CD8-positive, alpha-beta memory T cell (primary cell): ENCODE data around the gene GSTO2. TPM values are rescaled to one million over a fixed set of nuclear protein-coding genes. Genes with fewer than 3 reads are reported as not detected.

ENCODE experiments used
- CTCF ChIA-PET: fragments of 350-600 bp; sonication (Branson Sonifier 250); formaldehyde crosslinking; loops from one replicate; lab custom pipeline; 2021; ENCODE audit warnings: antibody characterized with exemption; lab: Charles Lee
- POLR2A ChIA-PET: fragments of 350-600 bp; sonication (Branson Sonifier 250); formaldehyde crosslinking; loops from one replicate; lab custom pipeline; 2021; ENCODE audit warnings: antibody characterized with exemption; lab: Charles Lee
- DNase-seq, 5 donors: peaks; one replicate each; pipeline versions ENCODE4 v3.0.0 to v3.0.0-alpha.2; 2020 to 2022; ENCODE audit warnings: mixed read lengths in 1 of 5
- H3K27ac ChIP-seq: one replicate; pipeline ENCODE4 v1.7.0; 2013; ENCODE audit warnings: low read depth, mild to moderate bottlenecking, low read length, moderate library complexity
- H3K27me3 ChIP-seq: 2 replicates; pipeline ENCODE4 v1.7.0; 2013; ENCODE audit warnings: low read length, mild to moderate bottlenecking; ENCODE audit not compliant: insufficient read depth, poor library complexity, severe bottlenecking
- H3K36me3 ChIP-seq: 2 replicates; pipeline ENCODE4 v1.7.0; 2013; ENCODE audit warnings: mild to moderate bottlenecking, low read length, moderate library complexity; ENCODE audit not compliant: insufficient read depth
- H3K4me1 ChIP-seq: 2 replicates; pipeline ENCODE4 v1.7.0; 2013; ENCODE audit warnings: mild to moderate bottlenecking, low read length, moderate library complexity; ENCODE audit not compliant: insufficient read depth
- H3K4me3 ChIP-seq: 2 replicates; pipeline ENCODE4 v1.7.0; 2013; ENCODE audit warnings: mild to moderate bottlenecking, low read length
- H3K9me3 ChIP-seq: 2 replicates; pipeline ENCODE4 v1.7.0; 2013; ENCODE audit warnings: mild to moderate bottlenecking, low read length
- H3K27ac Mint-ChIP-seq, 8 donors: one replicate each; pipeline ENCODE4 v1.8.0; 2020 to 2021; ENCODE audit warnings: mixed read lengths in 8 of 8, mild to moderate bottlenecking in 6 of 8, inconsistent platforms in 3 of 8, moderate library complexity in 3 of 8
- H3K27me3 Mint-ChIP-seq, 2 donors: one replicate each; pipeline ENCODE4 v1.8.0; 2020 to 2021; ENCODE audit warnings: mixed read lengths in 2 of 2, mild to moderate bottlenecking in 1 of 2, moderate library complexity in 1 of 2
- H3K36me3 Mint-ChIP-seq, 3 donors: one replicate each; pipeline ENCODE4 v1.8.0; 2020 to 2021; ENCODE audit warnings: mixed read lengths in 3 of 3, inconsistent platforms in 1 of 3, mild to moderate bottlenecking in 1 of 3
- H3K4me1 Mint-ChIP-seq, 3 donors: one replicate each; pipeline ENCODE4 v1.8.0; 2020 to 2021; ENCODE audit warnings: mixed read lengths in 3 of 3, inconsistent platforms in 1 of 3, mild to moderate bottlenecking in 1 of 3
- H3K4me3 Mint-ChIP-seq, 7 donors: one replicate each; pipeline ENCODE4 v1.8.0; 2020 to 2021; ENCODE audit warnings: mixed read lengths in 7 of 7, mild to moderate bottlenecking in 6 of 7, moderate library complexity in 4 of 7, inconsistent platforms in 2 of 7
- H3K9me3 Mint-ChIP-seq, 5 donors: one replicate each; pipeline ENCODE4 v1.8.0; 2020 to 2022; ENCODE audit warnings: mixed read lengths in 5 of 5, mild to moderate bottlenecking in 3 of 5, moderate library complexity in 2 of 5, inconsistent platforms in 1 of 5
- polyA plus RNA-seq: library from polyadenylated mRNA; unstranded; fragments of 300-500 nt; fragmentation: Illumina TruSeq; gene quantifications from one replicate; pipeline ENCODE4 v1.2.3, GENCODE V29; 2021
- total RNA-seq, 2 experiments: library from RNA; stranded (reverse); gene quantifications; one replicate each; pipeline ENCODE4 v1.2.3, GENCODE V29; 2021

The GSTO2 gene
- total and polyA plus RNA-seq, 3 experiments from 2014 or later: 0.60 to 1.1 (median 0.93) TPM

- Histone ChIP-seq H3K27me3 (peaks cover 4% of the 10 kb centered on the region), H3K27ac (no peak overlapping the region), H3K36me3 (no peaks in the 10 kb centered on the region), H3K4me3 (no peak overlapping the region), H3K9me3 (no peaks in the 10 kb centered on the region), H3K4me1 (peaks cover 8% of the 10 kb centered on the region)
- Mint-ChIP-seq H3K4me1 (peaks cover 5 to 7% (median 6%) of the 10 kb centered on the region in 3 donors), H3K9me3 (no peaks in the 10 kb centered on the region), H3K27me3 (peaks cover 23 to 36% of the 10 kb centered on the region in 2 donors), H3K4me3 (no peak overlapping the region), H3K36me3 (no peaks in the 10 kb centered on the region), H3K27ac (peak overlapping the region in 1 of 8 donors; percentile 51)
- CTCF ChIA-PET: interaction anchor here (1.0 to 2.6 kb wide), 4 partner anchors 13 to 64 kb away, joined by 3 to 15 read pairs (median 5); no protein-coding TSS in a partner anchor
- POLR2A ChIA-PET: no interaction called here
- DNase-seq: no peak
Observed at GRCh38 chr10:104286939-104287338, 18.0 kb downstream of the GSTO2 start.

- no peak overlapping the region for H3K4me3 ChIP-seq
- Mint-ChIP-seq H3K4me3 (no peak overlapping the region), H3K36me3 (no peaks in the 10 kb centered on the region), H3K9me3 (no peaks in the 10 kb centered on the region), H3K4me1 (peaks cover 5 to 7% (median 6%) of the 10 kb centered on the region in 3 donors), H3K27ac (no peak overlapping the region), H3K27me3 (peaks cover 23 to 36% of the 10 kb centered on the region in 2 donors)
- no peaks in the 10 kb centered on the region for H3K9me3 ChIP-seq
- peaks cover 9% of the 10 kb centered on the region for H3K4me1 ChIP-seq
- DNase-seq: no peak
- ChIA-PET CTCF (interaction anchor here (0.8 to 4.4 kb wide), 3 partner anchors 12 to 65 kb away, joined by 3 to 79 read pairs (median 3); partner anchors contain the start of gene CFAP58), POLR2A (interaction anchor here (0.7 kb wide), 1 partner anchor 32 kb away, joined by 4 read pairs; no protein-coding TSS in a partner anchor)
- peaks cover 4% of the 10 kb centered on the region for H3K27me3 ChIP-seq
- H3K36me3 ChIP-seq: no peaks in the 10 kb centered on the region
- H3K27ac ChIP-seq: no peak overlapping the region
Observed at GRCh38 chr10:104288355-104288754, 19.4 kb downstream of the GSTO2 start.

- H3K36me3 Mint-ChIP-seq: no peaks in the 10 kb centered on the region
- H3K27ac Mint-ChIP-seq: peak overlapping the region in 3 of 8 donors; percentile 21 to 35 (median 34)
- Histone ChIP-seq H3K36me3 (no peaks in the 10 kb centered on the region), H3K4me3 (no peak overlapping the region), H3K27me3 (peaks cover 4% of the 10 kb centered on the region), H3K9me3 (no peaks in the 10 kb centered on the region), H3K4me1 (peaks cover 9% of the 10 kb centered on the region), H3K27ac (no peak overlapping the region)
- H3K4me3 Mint-ChIP-seq: peak overlapping the region in 1 of 7 donors; percentile 29
- ChIA-PET CTCF (interaction anchor here (0.6 to 8.0 kb wide), 28 partner anchors 9 to 952 kb away, joined by 3 to 104 read pairs (median 6); partner anchors contain the start of genes CFAP58, GSTO2 and ITPRIP), POLR2A (interaction anchor here (0.6 to 1.2 kb wide), 3 partner anchors 47 to 508 kb away, joined by 3 to 5 read pairs (median 3); partner anchors contain the start of gene ITPRIP)
- H3K27me3 Mint-ChIP-seq: peaks cover 23 to 42% of the 10 kb centered on the region in 2 donors
- DNase-seq: peak; percentile 81 to 90 (median 83)
- H3K4me1 Mint-ChIP-seq: peaks cover 5 to 7% (median 6%) of the 10 kb centered on the region in 3 donors
- no peaks in the 10 kb centered on the region for H3K9me3 Mint-ChIP-seq
Observed at GRCh38 chr10:104291439-104291951, 22.5 kb downstream of the GSTO2 start.

- Mint-ChIP-seq H3K4me1 (peaks cover 6 to 8% (median 7%) of the 10 kb centered on the region in 3 donors), H3K27ac (no peak overlapping the region)
Observed at GRCh38 chr10:104293011-104293410, 24.0 kb downstream of the GSTO2 start.

GRCh38 chr10:104293781-104294321 is 24.9 kb downstream of the GSTO2 start:
- CTCF ChIA-PET: interaction anchor here (0.7 to 8.0 kb wide), 8 partner anchors 12 to 61 kb away, joined by 3 to 104 read pairs (median 28); partner anchors contain the start of genes CFAP58 and ITPRIP
- POLR2A ChIA-PET: interaction anchor here (0.7 to 1.1 kb wide), 2 partner anchors 44 to 385 kb away, joined by 3 to 4 read pairs; partner anchors contain the start of gene ITPRIP

More at GRCh38 chr10:104293011-104293410, 24.0 kb downstream of the GSTO2 start:
- Histone ChIP-seq H3K9me3 (no peaks in the 10 kb centered on the region), H3K36me3 (no peaks in the 10 kb centered on the region), H3K27me3 (peaks cover 4% of the 10 kb centered on the region), H3K4me3 (no peak overlapping the region), H3K4me1 (peaks cover 9% of the 10 kb centered on the region), H3K27ac (no peak overlapping the region)
- Mint-ChIP-seq H3K27me3 (peaks cover 23 to 42% of the 10 kb centered on the region in 2 donors), H3K9me3 (no peaks in the 10 kb centered on the region), H3K36me3 (no peaks in the 10 kb centered on the region), H3K4me3 (no peak overlapping the region)
- ChIA-PET POLR2A (interaction anchor here (1.1 kb wide), 1 partner anchor 45 kb away, joined by 4 read pairs; the partner anchor contains the start of gene ITPRIP), CTCF (interaction anchor here (0.7 to 8.0 kb wide), 7 partner anchors 14 to 62 kb away, joined by 3 to 104 read pairs (median 22); partner anchors contain the start of genes CFAP58 and ITPRIP)
- no peak for DNase-seq

GRCh38 chr10:104296687-104297436 is 27.9 kb downstream of the GSTO2 start:
- Mint-ChIP-seq H3K4me1 (peaks cover 12 to 16% (median 13%) of the 10 kb centered on the region in 3 donors), H3K36me3 (no peaks in the 10 kb centered on the region), H3K4me3 (no peak overlapping the region), H3K27ac (peak overlapping the region in 1 of 8 donors; percentile 92), H3K9me3 (no peaks in the 10 kb centered on the region), H3K27me3 (peaks cover 2 to 12% of the 10 kb centered on the region in 2 donors)
- no peaks in the 10 kb centered on the region for H3K27me3 ChIP-seq
- H3K9me3 ChIP-seq: no peaks in the 10 kb centered on the region
- no peaks in the 10 kb centered on the region for H3K36me3 ChIP-seq
- ChIA-PET CTCF (interaction anchor here (3.4 to 8.0 kb wide), 4 partner anchors 9 to 54 kb away, joined by 9 to 104 read pairs (median 28); no protein-coding TSS in a partner anchor), POLR2A (no interaction called here)
- H3K27ac ChIP-seq: no peak overlapping the region
- DNase-seq: no peak
- no peak overlapping the region for H3K4me3 ChIP-seq
- peaks cover 12% of the 10 kb centered on the region for H3K4me1 ChIP-seq

More at GRCh38 chr10:104293781-104294321, 24.9 kb downstream of the GSTO2 start:
- no peak overlapping the region for H3K4me3 ChIP-seq
- H3K27me3 Mint-ChIP-seq: peaks cover 21 to 35% of the 10 kb centered on the region in 2 donors
- DNase-seq: no peak
- H3K36me3 Mint-ChIP-seq: no peaks in the 10 kb centered on the region
- peaks cover 4% of the 10 kb centered on the region for H3K27me3 ChIP-seq
- peaks cover 6 to 8% (median 7%) of the 10 kb centered on the region in 3 donors for H3K4me1 Mint-ChIP-seq
- H3K4me1 ChIP-seq: peaks cover 9% of the 10 kb centered on the region
- H3K36me3 ChIP-seq: no peaks in the 10 kb centered on the region
- H3K9me3 Mint-ChIP-seq: no peaks in the 10 kb centered on the region
- no peak overlapping the region for H3K27ac Mint-ChIP-seq
- no peak overlapping the region for H3K4me3 Mint-ChIP-seq
- H3K27ac ChIP-seq: no peak overlapping the region
- H3K9me3 ChIP-seq: no peaks in the 10 kb centered on the region
